Astrocyte of the spinal cord (primary cell): ENCODE results near the gene KMT5C.

Source experiments
- DNase-seq: peaks from one replicate; pipeline ENCODE4 v3.0.0; 2011; ENCODE audit warnings: low read depth, low spot score
- H3K4me3 ChIP-seq: 2 replicates; pipeline ENCODE4 v1.5.1; 2011; ENCODE audit warnings: low read depth, mild to moderate bottlenecking, low read length, moderate library complexity
- in situ Hi-C: cut with HindIII; loops from 2 replicates; pipeline ENCODE4 v1.10.0; 2017; ENCODE audit warnings: low sequenced_read_pairs
- TF ChIP-seq, protein P1 (sequence below): IDR thresholded peaks from 2 replicates; pipeline ENCODE4 v1.5.1; 2012; ENCODE audit warnings: low read depth, mild to moderate bottlenecking, low read length, inconsistent platforms

The KMT5C gene

DNA sequence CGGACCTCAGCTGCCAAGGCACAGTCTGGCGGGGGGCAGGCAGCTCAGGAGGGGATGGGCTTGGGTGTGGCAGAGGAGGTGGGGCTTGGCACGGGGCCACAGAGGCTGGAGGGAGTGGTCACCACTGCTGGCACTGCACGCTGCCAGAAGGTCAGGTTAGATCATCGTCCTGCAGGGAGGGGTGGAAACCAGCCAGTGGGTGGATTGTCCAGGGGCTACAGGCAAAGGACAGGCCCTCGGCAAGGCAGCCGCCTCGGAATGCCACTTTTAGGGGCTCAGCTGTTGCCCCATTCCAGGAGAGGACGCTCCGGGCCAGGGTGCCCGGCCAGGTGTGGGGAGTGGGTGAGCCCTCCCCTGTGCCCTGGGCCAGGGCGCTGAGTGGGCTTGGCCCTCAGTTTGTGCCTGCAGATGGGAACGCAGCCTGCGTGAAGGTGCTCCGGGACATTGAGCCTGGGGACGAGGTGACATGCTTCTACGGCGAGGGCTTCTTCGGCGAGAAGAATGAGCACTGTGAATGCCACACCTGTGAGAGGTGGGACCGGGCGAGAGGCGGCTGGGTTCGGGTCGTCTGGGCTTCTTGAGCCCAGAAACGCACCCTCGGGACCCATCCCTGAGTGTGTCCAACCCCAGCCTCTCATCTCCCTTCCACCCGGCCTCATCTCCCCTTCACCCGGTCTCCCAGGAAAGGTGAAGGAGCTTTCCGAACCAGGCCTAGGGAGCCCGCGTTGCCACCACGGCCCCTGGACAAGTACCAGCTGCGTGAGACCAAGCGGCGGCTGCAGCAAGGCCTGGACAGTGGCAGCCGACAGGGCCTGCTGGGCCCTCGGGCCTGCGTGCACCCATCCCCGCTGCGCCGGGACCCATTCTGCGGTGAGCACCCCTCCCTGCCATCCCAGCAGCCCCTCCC, 6.4 kb downstream of the KMT5C start:
- DNase-seq, result peak; percentile 14
- in situ Hi-C loops, result no loop called here
- TF ChIP-seq, protein P1, sequence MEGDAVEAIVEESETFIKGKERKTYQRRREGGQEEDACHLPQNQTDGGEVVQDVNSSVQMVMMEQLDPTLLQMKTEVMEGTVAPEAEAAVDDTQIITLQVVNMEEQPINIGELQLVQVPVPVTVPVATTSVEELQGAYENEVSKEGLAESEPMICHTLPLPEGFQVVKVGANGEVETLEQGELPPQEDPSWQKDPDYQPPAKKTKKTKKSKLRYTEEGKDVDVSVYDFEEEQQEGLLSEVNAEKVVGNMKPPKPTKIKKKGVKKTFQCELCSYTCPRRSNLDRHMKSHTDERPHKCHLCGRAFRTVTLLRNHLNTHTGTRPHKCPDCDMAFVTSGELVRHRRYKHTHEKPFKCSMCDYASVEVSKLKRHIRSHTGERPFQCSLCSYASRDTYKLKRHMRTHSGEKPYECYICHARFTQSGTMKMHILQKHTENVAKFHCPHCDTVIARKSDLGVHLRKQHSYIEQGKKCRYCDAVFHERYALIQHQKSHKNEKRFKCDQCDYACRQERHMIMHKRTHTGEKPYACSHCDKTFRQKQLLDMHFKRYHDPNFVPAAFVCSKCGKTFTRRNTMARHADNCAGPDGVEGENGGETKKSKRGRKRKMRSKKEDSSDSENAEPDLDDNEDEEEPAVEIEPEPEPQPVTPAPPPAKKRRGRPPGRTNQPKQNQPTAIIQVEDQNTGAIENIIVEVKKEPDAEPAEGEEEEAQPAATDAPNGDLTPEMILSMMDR, result no peak
- no peak overlapping the region for H3K4me3 ChIP-seq

DNA sequence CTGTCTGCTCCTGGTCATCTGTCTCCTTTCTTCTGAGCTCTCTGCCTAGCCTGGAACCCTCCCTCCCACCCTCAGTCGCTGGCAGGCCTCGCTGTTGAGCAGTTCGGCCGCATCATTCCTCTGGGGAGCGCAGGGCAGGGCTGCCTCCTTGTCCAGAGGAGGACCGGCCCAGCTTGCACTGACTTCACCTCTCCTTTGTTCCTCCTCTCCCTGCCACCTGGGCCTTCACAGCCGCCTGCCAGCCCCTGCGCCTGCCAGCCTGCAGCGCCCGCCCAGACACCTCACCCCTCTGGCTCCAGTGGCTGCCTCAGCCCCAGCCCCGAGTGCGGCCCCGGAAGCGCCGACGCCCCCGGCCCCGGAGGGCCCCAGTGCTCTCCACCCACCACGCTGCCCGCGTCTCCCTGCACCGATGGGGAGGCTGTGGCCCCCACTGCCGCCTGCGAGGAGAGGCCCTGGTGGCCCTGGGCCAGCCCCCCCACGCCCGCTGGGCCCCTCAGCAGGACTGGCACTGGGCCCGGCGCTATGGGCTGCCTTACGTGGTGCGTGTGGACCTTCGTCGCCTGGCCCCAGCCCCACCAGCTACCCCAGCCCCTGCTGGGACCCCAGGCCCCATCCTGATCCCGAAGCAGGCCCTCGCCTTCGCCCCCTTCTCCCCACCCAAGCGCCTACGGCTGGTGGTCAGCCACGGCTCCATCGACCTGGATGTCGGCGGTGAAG, 7.2 kb downstream of the KMT5C start:
- no peak for DNase-seq
- no peak overlapping the region for H3K4me3 ChIP-seq
- TF ChIP-seq, protein P1, result no peak
- in situ Hi-C loops, result no loop called here

DNA sequence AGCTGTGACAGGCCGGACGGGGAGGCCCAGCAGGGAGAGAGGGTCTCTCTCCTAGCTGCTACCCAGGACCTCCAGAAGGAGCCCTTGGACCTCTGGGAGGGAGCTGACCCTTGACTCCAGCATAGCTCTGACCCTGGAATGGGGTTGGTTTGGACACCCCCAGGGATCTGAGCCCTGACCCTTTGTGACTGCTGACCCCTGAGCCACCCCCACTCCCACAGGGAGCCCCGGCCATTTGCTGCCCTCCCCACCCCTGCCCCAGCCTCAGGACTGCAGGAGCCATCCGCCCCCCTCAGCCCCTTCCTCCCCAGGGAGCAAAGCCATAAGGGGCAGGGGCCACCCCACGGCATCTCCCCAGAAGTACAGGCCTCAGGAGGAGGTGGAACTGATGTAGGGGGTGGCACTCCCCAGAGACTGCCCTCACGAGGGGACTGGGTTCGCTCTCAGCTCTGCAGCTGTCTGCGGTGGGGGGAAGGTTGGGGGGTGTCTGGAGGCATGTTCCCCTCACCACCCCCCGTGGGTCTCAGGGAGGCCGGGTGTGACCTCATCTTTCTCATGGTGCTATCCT, 7.8 kb downstream of the KMT5C start:
- TF ChIP-seq, protein P1, result no peak
- in situ Hi-C loops, result no loop called here

DNA sequence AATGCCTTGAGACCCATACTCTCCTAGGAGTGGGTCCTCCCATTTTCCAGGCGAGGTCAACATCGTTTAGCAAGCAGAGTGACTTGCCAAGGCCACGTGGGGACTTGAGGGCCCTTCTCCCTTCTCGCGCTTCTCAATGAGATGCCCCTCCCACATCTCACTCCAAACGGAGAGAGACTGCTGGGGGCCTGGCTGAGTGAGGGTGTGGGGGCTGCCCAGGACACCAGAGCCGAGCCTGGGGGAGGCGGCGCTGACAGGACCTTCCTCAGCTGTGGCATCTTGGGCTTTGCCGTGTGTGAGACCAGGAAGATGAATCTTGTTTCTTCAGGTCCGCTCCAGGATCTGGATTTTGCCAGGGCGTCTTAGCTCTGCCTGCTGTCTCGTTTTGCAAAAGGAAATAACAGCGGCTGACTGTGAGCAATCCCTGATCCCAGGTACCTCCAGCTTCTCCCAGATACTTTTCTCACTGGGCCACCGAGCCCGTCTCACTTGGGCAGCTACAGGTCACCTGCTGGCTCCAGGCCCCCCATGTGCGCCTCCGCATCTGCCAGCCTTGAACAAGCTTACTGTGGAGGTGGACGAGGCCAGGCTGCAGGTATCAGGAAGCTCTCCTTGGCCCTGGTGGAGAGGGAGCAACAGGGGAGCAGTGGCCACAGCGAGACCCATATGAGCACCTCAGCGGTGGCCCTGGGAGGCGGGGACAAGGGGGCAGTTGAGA, 8.8 kb downstream of the KMT5C start:
- TF ChIP-seq, protein P1, result no peak
- no peak for DNase-seq
- in situ Hi-C loops, result no loop called here
- H3K4me3 ChIP-seq, result no peak overlapping the region

More for the DNA sequence above, 7.8 kb downstream of the KMT5C start:
- H3K4me3 ChIP-seq, result no peak overlapping the region
- DNase-seq, result no peak

DNA sequence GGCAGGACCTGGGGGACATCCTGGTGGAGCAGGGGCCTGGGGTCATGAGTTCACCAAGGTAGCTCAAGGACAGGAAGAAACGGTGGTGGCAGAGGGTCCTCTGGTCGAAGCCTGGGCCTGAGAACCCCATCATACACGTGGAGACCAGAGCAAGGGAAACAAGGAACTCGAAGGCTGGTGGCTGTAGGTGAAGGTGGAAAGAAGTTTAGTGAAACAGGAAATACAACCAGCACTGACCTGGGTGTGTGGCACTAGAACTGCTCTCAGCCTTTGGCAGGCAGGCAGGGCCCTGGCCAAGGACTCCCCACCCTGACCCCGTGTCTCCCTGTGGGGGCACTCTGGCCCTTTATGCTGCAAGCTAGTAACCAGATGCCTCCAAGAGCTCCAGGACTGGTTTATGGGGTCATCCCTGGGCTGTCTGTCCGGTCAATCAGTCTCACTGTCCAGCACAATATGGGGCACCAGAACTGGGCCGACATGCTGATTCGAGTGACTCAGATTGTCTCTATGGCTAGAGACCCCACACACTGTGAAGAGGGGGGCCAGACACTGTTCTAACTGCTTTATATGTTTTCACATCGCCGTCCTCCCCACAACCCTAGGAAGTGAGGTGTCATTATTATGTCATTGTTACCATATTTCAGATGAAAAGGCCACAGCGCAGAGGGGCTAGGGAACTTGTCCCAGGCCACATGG, 11.1 kb downstream of the KMT5C start:
- no peak overlapping the region for H3K4me3 ChIP-seq
- DNase-seq, result no peak
- in situ Hi-C loops, result no loop called here
- TF ChIP-seq, protein P1, result no peak
